HG03378 (cell line): ENCODE results near the gene CBX7.

ENCODE experiments used
- ATAC-seq: cut with Tn5 transposase; IDR thresholded peaks from one replicate; pipeline ENCODE4 v1.9.1; 2021; ENCODE audit warnings: mild to moderate bottlenecking, moderate library complexity; ENCODE audit not compliant: unreplicated experiment

CBX7 gene

GRCh38 chr22:39094717-39095389 is 57.6 kb downstream of the CBX7 start:
- ATAC-seq, result no peak

GRCh38 chr22:39092111-39092862 is 60.2 kb downstream of the CBX7 start:
- no peak for ATAC-seq

- no peak for ATAC-seq
Measured at GRCh38 chr22:39091126-39092081, 61.1 kb downstream of the CBX7 start.

- ATAC-seq, result no peak
Measured at GRCh38 chr22:39090426-39091064, 61.9 kb downstream of the CBX7 start.

GRCh38 chr22:39089928-39090327 is 62.6 kb downstream of the CBX7 start:
- ATAC-seq, result no peak

- ATAC-seq, result no peak
Measured at GRCh38 chr22:39088685-39089032, 63.8 kb downstream of the CBX7 start.

- no peak for ATAC-seq
Measured at GRCh38 chr22:39087881-39088684, 64.4 kb downstream of the CBX7 start.

- ATAC-seq, result no peak
Measured at GRCh38 chr22:39087098-39087497, 65.4 kb downstream of the CBX7 start.

GRCh38 chr22:39084666-39085065 is 67.8 kb downstream of the CBX7 start:
- no peak for ATAC-seq

GRCh38 chr22:39083212-39084165 is 69.0 kb downstream of the CBX7 start:
- ATAC-seq, result no peak

GRCh38 chr22:39081598-39081997 is 70.9 kb downstream of the CBX7 start:
- no peak for ATAC-seq

GRCh38 chr22:39081016-39081415 is 71.5 kb downstream of the CBX7 start:
- ATAC-seq, result no peak
